K562 (cell line): ENCODE data around the gene NECTIN4. TPM values are rescaled to one million over a fixed set of nuclear protein-coding genes. Genes with fewer than 3 reads are reported as not detected.

Source experiments
- ATF7 ChIP-seq: fragments of 450-650 bp; IDR thresholded peaks from 2 replicates; pipeline ENCODE4 v1.7.1; 2014; ENCODE audit warnings: mild to moderate bottlenecking, moderate library complexity
- CREB1 ChIP-seq, 2 experiments: sonication (generic) in 1 of 2; formaldehyde crosslinking in 1 of 2; IDR thresholded peaks; 2 replicates each; pipeline versions ENCODE4 v1.6.1 to v1.8.0; 2012 to 2022; ENCODE audit warnings: inconsistent platforms in 1 of 2, mild to moderate bottlenecking in 1 of 2, missing genetic modification reagents in 1 of 2, moderate library complexity in 1 of 2
- EP300 ChIP-seq: IDR thresholded peaks from 2 replicates; pipeline ENCODE4 v1.6.1; 2012; ENCODE audit warnings: low read length, improper control_type of control experiment
- FOXJ2 ChIP-seq: fragments of 200-800 bp; sonication (Bioruptor generic); IDR thresholded peaks from 2 replicates; pipeline ENCODE4 v1.6.1; 2016; ENCODE audit warnings: missing genetic modification characterization, missing compliant biosample characterization
- GABPB1 ChIP-seq: sonication (generic); formaldehyde crosslinking; IDR thresholded peaks from 2 replicates; pipeline ENCODE4 v1.8.0; 2022; ENCODE audit warnings: mild to moderate bottlenecking, missing genetic modification reagents
- GATAD2A ChIP-seq: fragments of 450-650 bp; IDR thresholded peaks from 2 replicates; pipeline ENCODE4 v1.6.1; 2017
- MYBL2 ChIP-seq, 2 experiments: fragments of 450-650 bp in 1 of 2; sonication (generic) in 1 of 2; formaldehyde crosslinking in 1 of 2; IDR thresholded peaks; 2 replicates each; pipeline versions ENCODE4 v1.6.1 to v1.8.1; 2017 to 2022; ENCODE audit warnings: borderline replicate concordance in 1 of 2, inconsistent platforms in 1 of 2, low read depth in 1 of 2, mild to moderate bottlenecking in 1 of 2, missing genetic modification reagents in 1 of 2, moderate library complexity in 1 of 2
- NR2C2 ChIP-seq, 2 experiments: fragments of 200-800 bp in 1 of 2; sonication (Bioruptor generic) in 1 of 2; sonication (generic) in 1 of 2; formaldehyde crosslinking in 1 of 2; IDR thresholded peaks; 2 replicates each; pipeline versions ENCODE4 v1.6.1 to v1.8.0; 2016 to 2022; ENCODE audit warnings: mild to moderate bottlenecking in 1 of 2, missing compliant biosample characterization in 1 of 2, missing genetic modification characterization in 1 of 2, missing genetic modification reagents in 1 of 2
- SIN3B ChIP-seq: fragments of 450-650 bp; IDR thresholded peaks from 2 replicates; pipeline ENCODE4 v1.6.1; 2017; ENCODE audit warnings: low read depth, mild to moderate bottlenecking, moderate library complexity
- SMARCC2 ChIP-seq: fragments of 450-650 bp; IDR thresholded peaks from 2 replicates; pipeline ENCODE4 v1.6.1; 2017; ENCODE audit warnings: antibody characterized with exemption, moderate library complexity, mild to moderate bottlenecking, low read depth
- TOE1 ChIP-seq, 2 experiments: fragments of 450-650 bp in 1 of 2; sonication (generic) in 1 of 2; formaldehyde crosslinking in 1 of 2; IDR thresholded peaks; 2 replicates each; pipeline versions ENCODE4 v1.7.1 to v1.8.0; 2016 to 2022; ENCODE audit warnings: borderline replicate concordance in 2 of 2, mild to moderate bottlenecking in 2 of 2, antibody characterized with exemption in 1 of 2, inconsistent platforms in 1 of 2, low read depth in 1 of 2, missing genetic modification reagents in 1 of 2, moderate library complexity in 1 of 2
- ZNF589 ChIP-seq: fragments of 200-800 bp; sonication (Bioruptor generic); IDR thresholded peaks from 2 replicates; pipeline ENCODE4 v1.6.1; 2016; ENCODE audit warnings: low read depth, missing genetic modification characterization, missing compliant biosample characterization
- polyA plus RNA-seq, 8 experiments: library from polyadenylated mRNA; depleted of rRNA in 4 of 8; stranded (reverse) in 5 of 8; unstranded in 3 of 8; fragments of >200 nt; fragmentation: Nextera tagmentation in 2 of 8; fragmentation: Illumina TruSeq in 1 of 8; extraction: Ambion mirVana in 2 of 8; extraction: Trizol in 1 of 8; gene quantifications; 2 replicates each; pipeline versions ENCODE4 v1.2.1 to v1.2.3, GENCODE V29; 2011 to 2014; ENCODE audit warnings: inconsistent platforms in 1 of 8, missing spikeins in 1 of 8
- total RNA-seq, 7 experiments: library from RNA; depleted of rRNA in 6 of 7; stranded (reverse); fragments of >200 nt in 6 of 7; fragmentation: Illumina TruSeq in 2 of 7; extraction: Trizol in 2 of 7; gene quantifications; 2 replicates each; pipeline versions ENCODE4 v1.2.1 to v1.2.3, GENCODE V29; 2011 to 2021; ENCODE audit warnings: low replicate concordance in 1 of 7
- TF ChIP-seq, protein P1 (sequence below): sonication (generic); formaldehyde crosslinking; IDR thresholded peaks from 2 replicates; pipeline ENCODE4 v1.8.0; 2022; ENCODE audit warnings: missing genetic modification reagents, mild to moderate bottlenecking, moderate library complexity, borderline replicate concordance
- TF ChIP-seq, protein P2 (sequence below): fragments of 250-450 bp; sonication (Bioruptor Pico); IDR thresholded peaks from 2 replicates; pipeline ENCODE4 v1.5.0; 2022; ENCODE audit warnings: mild to moderate bottlenecking
- TF ChIP-seq, protein P3 (sequence below): fragments of 450-650 bp; formaldehyde crosslinking; IDR thresholded peaks from 2 replicates; pipeline ENCODE4 v1.4.0; 2020; ENCODE audit warnings: mild to moderate bottlenecking
- TF ChIP-seq, protein P4 (sequence below): fragments of 250-450 bp; sonication (Bioruptor Pico); IDR thresholded peaks from 2 replicates; pipeline ENCODE4 v1.8.0; 2021; ENCODE audit warnings: borderline replicate concordance, mild to moderate bottlenecking, moderate library complexity; ENCODE audit not compliant: poor library complexity, severe bottlenecking
- TF ChIP-seq, protein P5 (sequence below), 3 experiments: IDR thresholded peaks in 2 of 3; conservative IDR thresholded peaks in 1 of 3; 2 replicates each; pipeline ENCODE4 v1.5.1; 2011 to 2012; ENCODE audit warnings: low read length in 3 of 3, mild to moderate bottlenecking in 3 of 3, control low read depth in 2 of 3, improper control_type of control experiment in 1 of 3, inconsistent platforms in 1 of 3, low read depth in 1 of 3, mixed read lengths in 1 of 3, moderate library complexity in 1 of 3; ENCODE audit not compliant: insufficient read depth in 2 of 3

The NECTIN4 gene
- total and polyA plus RNA-seq, 9 of the 15 experiments (the other 6 are each of a cell fraction or from before 2014, with no cell fraction given), result 0.01 to 0.09 TPM; not detected in 7

DNA sequence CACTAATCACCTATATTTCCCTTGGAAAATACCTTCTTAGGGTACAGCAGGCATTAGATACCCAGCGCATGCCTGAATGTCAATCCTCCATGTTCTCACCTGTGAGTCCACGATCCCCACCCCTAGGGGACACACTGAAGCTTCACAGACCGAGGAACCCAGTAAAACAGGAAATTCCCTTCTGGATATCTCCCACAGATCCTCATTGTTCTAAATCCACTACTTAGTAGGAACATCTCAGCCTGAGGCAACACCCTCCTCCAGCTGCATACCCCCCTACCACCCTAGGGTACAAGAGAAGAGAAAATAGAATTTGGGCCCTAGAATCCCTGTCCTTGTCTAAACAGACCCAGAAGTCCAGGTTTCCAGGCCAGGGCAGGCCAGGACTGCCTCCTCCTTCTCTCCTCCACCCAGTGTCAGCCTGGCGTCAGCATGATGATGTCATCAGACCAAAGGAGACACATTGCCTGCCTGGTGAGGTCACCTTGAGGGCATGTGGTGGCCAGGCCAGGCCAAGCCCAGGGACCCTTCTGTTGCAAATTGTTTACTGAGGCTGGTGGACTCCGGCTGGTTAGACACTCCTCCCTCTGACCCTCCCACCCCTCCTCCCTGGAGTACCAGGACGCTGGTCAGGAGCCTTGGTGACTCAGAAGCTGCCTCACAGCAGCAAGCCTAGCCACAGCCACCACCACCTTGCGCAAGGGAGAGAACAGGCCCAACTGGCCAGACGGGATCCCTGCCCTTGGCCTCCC lies 6.2 kb downstream of the NECTIN4 start (continued):
- peak; percentile 91 for TF ChIP-seq CREB1 (IDR thresholded peaks at IDR 0.05)
- TF ChIP-seq CREB1 (CRISPR knock-in tag; IDR thresholded peaks at IDR 0.05), result peak; percentile 79
- TF ChIP-seq, protein P1, sequence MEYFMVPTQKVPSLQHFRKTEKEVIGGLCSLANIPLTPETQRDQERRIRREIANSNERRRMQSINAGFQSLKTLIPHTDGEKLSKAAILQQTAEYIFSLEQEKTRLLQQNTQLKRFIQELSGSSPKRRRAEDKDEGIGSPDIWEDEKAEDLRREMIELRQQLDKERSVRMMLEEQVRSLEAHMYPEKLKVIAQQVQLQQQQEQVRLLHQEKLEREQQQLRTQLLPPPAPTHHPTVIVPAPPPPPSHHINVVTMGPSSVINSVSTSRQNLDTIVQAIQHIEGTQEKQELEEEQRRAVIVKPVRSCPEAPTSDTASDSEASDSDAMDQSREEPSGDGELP (CRISPR knock-in tag), result peak; percentile 66; the same call in 1 of the 2 replicates
- peak; percentile 96 for TF ChIP-seq ATF7
- TF ChIP-seq TOE1 (IDR thresholded peaks at IDR 0.05; ENCODE audit: borderline replicate concordance), result peak; percentile 32; the same call in 1 of the 2 replicates
- TF ChIP-seq TOE1 (CRISPR knock-in tag; IDR thresholded peaks at IDR 0.05; ENCODE audit: borderline replicate concordance, low read depth), result no peak
- 0 out of 2 replicates have a peak, but pooled peaks have one; percentile 20 for TF ChIP-seq GABPB1 (CRISPR knock-in tag)
- TF ChIP-seq, protein P2, sequence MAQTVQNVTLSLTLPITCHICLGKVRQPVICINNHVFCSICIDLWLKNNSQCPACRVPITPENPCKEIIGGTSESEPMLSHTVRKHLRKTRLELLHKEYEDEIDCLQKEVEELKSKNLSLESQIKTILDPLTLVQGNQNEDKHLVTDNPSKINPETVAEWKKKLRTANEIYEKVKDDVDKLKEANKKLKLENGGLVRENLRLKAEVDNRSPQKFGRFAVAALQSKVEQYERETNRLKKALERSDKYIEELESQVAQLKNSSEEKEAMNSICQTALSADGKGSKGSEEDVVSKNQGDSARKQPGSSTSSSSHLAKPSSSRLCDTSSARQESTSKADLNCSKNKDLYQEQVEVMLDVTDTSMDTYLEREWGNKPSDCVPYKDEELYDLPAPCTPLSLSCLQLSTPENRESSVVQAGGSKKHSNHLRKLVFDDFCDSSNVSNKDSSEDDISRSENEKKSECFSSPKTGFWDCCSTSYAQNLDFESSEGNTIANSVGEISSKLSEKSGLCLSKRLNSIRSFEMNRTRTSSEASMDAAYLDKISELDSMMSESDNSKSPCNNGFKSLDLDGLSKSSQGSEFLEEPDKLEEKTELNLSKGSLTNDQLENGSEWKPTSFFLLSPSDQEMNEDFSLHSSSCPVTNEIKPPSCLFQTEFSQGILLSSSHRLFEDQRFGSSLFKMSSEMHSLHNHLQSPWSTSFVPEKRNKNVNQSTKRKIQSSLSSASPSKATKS, result no peak
- TF ChIP-seq GATAD2A, result no peak
- no peak for TF ChIP-seq MYBL2 (IDR thresholded peaks at IDR 0.05; ENCODE audit: low read depth)
- TF ChIP-seq MYBL2 (CRISPR knock-in tag; IDR thresholded peaks at IDR 0.05; ENCODE audit: borderline replicate concordance), result no peak
- peak; percentile 14; the same call in 1 of the 2 replicates for TF ChIP-seq EP300
- TF ChIP-seq, protein P3, sequence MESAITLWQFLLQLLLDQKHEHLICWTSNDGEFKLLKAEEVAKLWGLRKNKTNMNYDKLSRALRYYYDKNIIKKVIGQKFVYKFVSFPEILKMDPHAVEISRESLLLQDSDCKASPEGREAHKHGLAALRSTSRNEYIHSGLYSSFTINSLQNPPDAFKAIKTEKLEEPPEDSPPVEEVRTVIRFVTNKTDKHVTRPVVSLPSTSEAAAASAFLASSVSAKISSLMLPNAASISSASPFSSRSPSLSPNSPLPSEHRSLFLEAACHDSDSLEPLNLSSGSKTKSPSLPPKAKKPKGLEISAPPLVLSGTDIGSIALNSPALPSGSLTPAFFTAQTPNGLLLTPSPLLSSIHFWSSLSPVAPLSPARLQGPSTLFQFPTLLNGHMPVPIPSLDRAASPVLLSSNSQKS (CRISPR knock-in tag), result no peak
- peak; percentile 53; the same call in 1 of the 2 replicates for TF ChIP-seq ZNF589 (CRISPR knock-in tag)
- TF ChIP-seq, protein P4, sequence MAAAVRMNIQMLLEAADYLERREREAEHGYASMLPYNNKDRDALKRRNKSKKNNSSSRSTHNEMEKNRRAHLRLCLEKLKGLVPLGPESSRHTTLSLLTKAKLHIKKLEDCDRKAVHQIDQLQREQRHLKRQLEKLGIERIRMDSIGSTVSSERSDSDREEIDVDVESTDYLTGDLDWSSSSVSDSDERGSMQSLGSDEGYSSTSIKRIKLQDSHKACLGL (CRISPR knock-in tag), result no peak
- TF ChIP-seq, protein P5, sequence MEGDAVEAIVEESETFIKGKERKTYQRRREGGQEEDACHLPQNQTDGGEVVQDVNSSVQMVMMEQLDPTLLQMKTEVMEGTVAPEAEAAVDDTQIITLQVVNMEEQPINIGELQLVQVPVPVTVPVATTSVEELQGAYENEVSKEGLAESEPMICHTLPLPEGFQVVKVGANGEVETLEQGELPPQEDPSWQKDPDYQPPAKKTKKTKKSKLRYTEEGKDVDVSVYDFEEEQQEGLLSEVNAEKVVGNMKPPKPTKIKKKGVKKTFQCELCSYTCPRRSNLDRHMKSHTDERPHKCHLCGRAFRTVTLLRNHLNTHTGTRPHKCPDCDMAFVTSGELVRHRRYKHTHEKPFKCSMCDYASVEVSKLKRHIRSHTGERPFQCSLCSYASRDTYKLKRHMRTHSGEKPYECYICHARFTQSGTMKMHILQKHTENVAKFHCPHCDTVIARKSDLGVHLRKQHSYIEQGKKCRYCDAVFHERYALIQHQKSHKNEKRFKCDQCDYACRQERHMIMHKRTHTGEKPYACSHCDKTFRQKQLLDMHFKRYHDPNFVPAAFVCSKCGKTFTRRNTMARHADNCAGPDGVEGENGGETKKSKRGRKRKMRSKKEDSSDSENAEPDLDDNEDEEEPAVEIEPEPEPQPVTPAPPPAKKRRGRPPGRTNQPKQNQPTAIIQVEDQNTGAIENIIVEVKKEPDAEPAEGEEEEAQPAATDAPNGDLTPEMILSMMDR (IDR thresholded peaks at IDR 0.05 in 2 of 3, conservative IDR thresholded peaks at IDR 0.05 in 1 of 3; ENCODE audit: insufficient read depth in 2 of 3, low read depth in 1 of 3, low read length in 3 of 3), result no peak
- TF ChIP-seq NR2C2 (CRISPR knock-in tag; IDR thresholded peaks at IDR 0.05), result no peak; the same call in 1 of the 2 replicates
- peak; percentile 40; the same call in 1 of the 2 replicates for TF ChIP-seq NR2C2 (tag; IDR thresholded peaks at IDR 0.05)
- TF ChIP-seq SIN3B, result no peak
- 0 out of 2 replicates have a peak, but pooled peaks have one; percentile 29 for TF ChIP-seq SMARCC2
- no peak for TF ChIP-seq FOXJ2 (tag)
